Muscle of leg (tissue), 11 donors: ENCODE data around the gene ASB6. TPM values are rescaled to one million over a fixed set of nuclear protein-coding genes. Genes with fewer than 3 reads are reported as not detected.

ENCODE experiments used
- DNase-seq: peaks from one replicate; pipeline ENCODE4 v3.0.0; 2013
- H3K27ac ChIP-seq: one replicate; pipeline ENCODE4 v1.5.1; 2013; ENCODE audit warnings: mild to moderate bottlenecking, low read length, control low read depth
- H3K27me3 ChIP-seq: one replicate; pipeline ENCODE4 v1.6.1; 2013; ENCODE audit warnings: low read length; ENCODE audit not compliant: control insufficient read depth, insufficient read depth
- H3K36me3 ChIP-seq: one replicate; pipeline ENCODE4 v1.6.1; 2013; ENCODE audit warnings: low read length; ENCODE audit not compliant: control insufficient read depth, insufficient read depth
- H3K4me1 ChIP-seq: one replicate; pipeline ENCODE4 v1.6.1; 2013; ENCODE audit warnings: low read length; ENCODE audit not compliant: control insufficient read depth, insufficient read depth
- H3K4me3 ChIP-seq: one replicate; pipeline ENCODE4 v1.5.1; 2013; ENCODE audit warnings: low read length, control low read depth
- H3K9me3 ChIP-seq: replicated peaks from 2 replicates; pipeline ENCODE4 v1.6.1; 2013; ENCODE audit warnings: low read depth, low read length; ENCODE audit not compliant: control insufficient read depth
- WGBS: methylation state at CpG from one replicate; pipeline ENCODE4 v1.1.5; 2013; ENCODE audit warnings: missing lambda C conversion rate; ENCODE audit not compliant: insufficient coverage; 5-methylcytosine and 5-hydroxymethylcytosine counted together
- polyA plus RNA-seq, 8 donors: library from polyadenylated mRNA; unstranded; fragments of 120-200 nt; gene quantifications; one replicate each; pipeline versions ENCODE4 v1.2.1 to v1.2.3, GENCODE V29; 2013; ENCODE audit warnings: inconsistent platforms in 1 of 8, low replicate concordance in 1 of 8; ENCODE audit not compliant: insufficient read length in 8 of 8, insufficient read depth in 1 of 8
- total RNA-seq: library from RNA; stranded (reverse); fragments of 120-200 nt; gene quantifications from one replicate; pipeline ENCODE4 v1.2.4, GENCODE V29; 2013

The ASB6 gene
- total and polyA plus RNA-seq, 9 donors: 7.1 to 13.4 (median 12.7) TPM

DNA sequence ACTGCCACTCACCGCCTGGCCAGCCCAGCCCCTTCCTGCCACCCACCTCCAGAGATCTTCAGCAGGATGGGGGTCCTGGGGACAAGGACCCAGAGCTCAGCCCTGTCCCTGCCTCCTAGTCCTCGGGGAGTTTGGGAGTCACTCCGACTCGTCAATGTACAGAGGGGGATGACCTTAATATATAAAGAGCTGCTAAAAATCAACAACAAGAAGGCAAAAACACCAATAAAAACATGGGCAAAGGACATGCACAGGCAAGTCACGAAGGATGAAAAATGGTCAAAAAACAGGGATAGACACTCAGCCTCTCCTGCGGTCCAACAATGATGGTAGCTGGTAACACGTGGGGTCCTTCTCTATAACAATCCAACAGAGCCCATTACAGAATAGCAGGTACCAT lies 4.7 kb upstream of the ASB6 start:
- H3K27me3 ChIP-seq: no peaks in the 10 kb centered on the region
- peaks cover 14% of the 10 kb centered on the region for H3K4me1 ChIP-seq
- no peaks in the 10 kb centered on the region for H3K36me3 ChIP-seq
- 60% methylated on average over 2 of the region's 7 CpGs for WGBS
- no peak for DNase-seq
- H3K4me3 ChIP-seq: no peak overlapping the region
- H3K27ac ChIP-seq: no peak overlapping the region
- H3K9me3 ChIP-seq: no peaks in the 10 kb centered on the region

GRCh38 chr9:129646252-129646651 lies 4.3 kb upstream of the ASB6 start:
- WGBS: 65% methylated on average over 11 of the region's 12 CpGs

GRCh38 chr9:129644902-129645301 lies 3.0 kb upstream of the ASB6 start:
- no peaks in the 10 kb centered on the region for H3K9me3 ChIP-seq
- WGBS: 61% methylated on average over 17 of the region's 17 CpGs
- H3K27me3 ChIP-seq: no peaks in the 10 kb centered on the region
- H3K36me3 ChIP-seq: no peaks in the 10 kb centered on the region
- H3K4me3 ChIP-seq: no peak overlapping the region
- DNase-seq: no peak
- no peak overlapping the region for H3K27ac ChIP-seq
- H3K4me1 ChIP-seq: peaks cover 28% of the 10 kb centered on the region

More at GRCh38 chr9:129646252-129646651, 4.3 kb upstream of the ASB6 start:
- Histone ChIP-seq H3K27ac (no peak overlapping the region), H3K36me3 (no peaks in the 10 kb centered on the region), H3K4me1 (peaks cover 16% of the 10 kb centered on the region), H3K4me3 (no peak overlapping the region), H3K9me3 (no peaks in the 10 kb centered on the region), H3K27me3 (no peaks in the 10 kb centered on the region)
- DNase-seq: no peak

- Histone ChIP-seq H3K36me3 (peaks cover 2% of the 10 kb centered on the region), H3K4me3 (no peak overlapping the region), H3K4me1 (peaks cover 30% of the 10 kb centered on the region), H3K27me3 (no peaks in the 10 kb centered on the region), H3K27ac (no peak overlapping the region), H3K9me3 (no peaks in the 10 kb centered on the region)
- no peak for DNase-seq
- 50% methylated on average over 8 of the region's 11 CpGs for WGBS
Measured at GRCh38 chr9:129644365-129644764, 2.4 kb upstream of the ASB6 start.

DNA sequence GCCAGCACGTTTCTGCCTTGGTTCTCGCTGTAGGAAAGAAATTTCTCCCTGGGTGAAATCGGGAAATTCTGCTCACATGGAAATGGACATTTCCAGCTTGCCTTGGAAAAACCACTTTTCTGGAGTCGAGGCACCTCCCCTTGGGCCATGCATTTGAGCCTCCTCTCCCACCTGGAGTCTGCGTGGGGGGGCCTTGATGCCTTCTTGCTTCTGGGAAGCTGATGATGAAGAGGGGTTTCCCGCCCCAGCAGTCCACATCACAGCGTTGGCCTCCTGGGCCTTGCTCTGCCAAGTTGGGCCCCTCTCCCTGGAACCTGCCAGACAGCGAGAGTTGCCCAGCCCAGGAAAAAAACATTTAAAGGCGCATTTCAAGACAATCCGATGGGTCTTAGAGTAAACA lies 1.8 kb upstream of the ASB6 start:
- Histone ChIP-seq H3K9me3 (no peaks in the 10 kb centered on the region), H3K27ac (no peak overlapping the region), H3K36me3 (peaks cover 9% of the 10 kb centered on the region), H3K4me1 (peaks cover 28% of the 10 kb centered on the region), H3K27me3 (no peaks in the 10 kb centered on the region), H3K4me3 (no peak overlapping the region)
- DNase-seq: no peak
- 69% methylated on average over 5 of the region's 10 CpGs for WGBS

DNA sequence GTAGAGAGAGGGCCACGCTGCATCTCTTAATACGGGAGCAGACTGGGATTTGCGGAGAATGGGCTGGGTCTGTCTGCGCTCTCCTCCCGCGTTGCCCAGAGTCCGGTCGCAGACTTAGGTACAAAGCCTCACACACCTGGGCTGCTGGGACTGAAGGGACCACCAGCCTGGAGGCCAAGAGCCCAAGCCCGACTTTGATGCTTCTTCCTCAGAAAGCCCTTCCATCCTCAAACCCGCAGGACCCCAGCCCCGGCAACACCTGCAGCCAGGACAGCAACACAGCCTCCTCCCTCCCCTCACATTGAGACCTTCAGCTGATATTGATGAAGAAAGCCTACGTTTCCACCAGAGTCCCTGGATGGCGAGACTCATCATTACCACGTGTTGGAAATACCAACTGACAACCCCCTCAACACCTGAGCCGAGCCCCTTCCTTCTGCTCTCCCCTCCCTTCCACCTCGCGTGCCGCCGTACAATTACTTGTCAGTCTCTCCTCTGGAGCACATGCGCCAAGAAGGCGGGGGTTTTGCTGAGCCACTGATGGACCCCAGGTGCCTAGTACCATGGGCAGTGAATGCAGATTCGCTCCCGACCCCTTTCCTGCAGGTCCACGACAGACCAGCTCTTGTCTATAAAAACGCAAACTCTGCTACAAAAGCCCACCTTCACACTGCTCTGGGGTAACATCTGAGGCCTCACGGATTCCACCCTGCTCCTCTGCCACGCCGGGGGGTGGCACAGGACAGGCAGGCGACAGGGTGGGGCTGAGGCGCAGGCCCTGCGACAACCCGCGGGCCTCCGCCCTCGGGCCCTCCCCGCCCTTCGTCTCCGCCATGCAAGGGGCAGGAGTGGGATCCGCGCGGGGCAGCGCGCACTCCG lies 841 bp downstream of the ASB6 start:
- Histone ChIP-seq H3K9me3 (no peaks in the 10 kb centered on the region), H3K4me1 (peaks cover 22% of the 10 kb centered on the region), H3K27me3 (no peaks in the 10 kb centered on the region), H3K4me3 (peak overlapping the region; percentile 96), H3K36me3 (peaks cover 27% of the 10 kb centered on the region), H3K27ac (peak overlapping the region; percentile 54)
- 18% methylated on average over 44 of the region's 44 CpGs for WGBS
- DNase-seq: no peak

DNA sequence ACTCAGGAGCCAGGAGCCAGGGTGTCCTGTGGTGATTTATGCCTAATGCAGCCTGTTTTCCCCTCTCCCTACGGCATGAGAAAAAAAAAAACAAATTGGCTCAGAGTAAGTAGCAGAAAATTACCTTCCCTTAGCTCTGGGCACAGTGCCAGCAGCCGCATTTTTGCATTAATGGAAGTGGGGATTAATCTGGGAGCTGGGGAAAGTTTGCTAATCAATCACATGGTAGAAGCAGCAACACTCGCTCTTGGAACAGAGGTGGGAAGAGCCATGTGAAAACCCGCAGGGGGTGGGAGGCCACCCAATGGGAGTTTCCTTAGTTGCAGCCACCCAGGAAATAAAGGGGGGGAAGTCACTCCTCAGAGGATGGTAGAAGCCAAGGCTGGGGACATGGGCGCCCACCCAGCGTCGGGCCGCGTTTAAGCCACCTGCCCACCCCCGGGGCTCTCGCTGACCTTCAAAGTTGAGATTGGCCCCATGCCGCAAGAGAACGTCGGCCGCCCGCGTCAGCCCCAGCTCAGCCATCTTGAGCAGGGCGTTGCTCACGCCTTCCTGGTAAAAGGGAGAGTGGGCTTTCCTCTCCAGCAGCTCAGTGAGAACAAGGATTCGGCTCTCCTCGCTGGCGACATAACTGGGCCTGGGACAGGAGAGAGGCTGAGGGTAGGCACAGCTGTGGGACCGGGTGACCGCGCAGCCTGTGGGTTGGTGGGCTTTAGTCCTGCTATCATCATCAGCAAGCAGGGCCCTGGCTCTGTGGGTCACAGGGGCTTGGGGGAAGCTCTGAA lies 1.7 kb downstream of the ASB6 start:
- no peak for DNase-seq
- WGBS: 71% methylated on average over 24 of the region's 25 CpGs
- no peak overlapping the region for H3K27ac ChIP-seq
- peaks cover 34% of the 10 kb centered on the region for H3K36me3 ChIP-seq
- H3K4me3 ChIP-seq: no peak overlapping the region
- H3K27me3 ChIP-seq: no peaks in the 10 kb centered on the region
- H3K9me3 ChIP-seq: no peaks in the 10 kb centered on the region
- H3K4me1 ChIP-seq: peaks cover 22% of the 10 kb centered on the region

GRCh38 chr9:129639756-129640085 lies 2.2 kb downstream of the ASB6 start:
- Histone ChIP-seq H3K27ac (no peak overlapping the region), H3K4me3 (no peak overlapping the region), H3K36me3 (peaks cover 39% of the 10 kb centered on the region), H3K9me3 (no peaks in the 10 kb centered on the region), H3K27me3 (no peaks in the 10 kb centered on the region), H3K4me1 (peaks cover 22% of the 10 kb centered on the region)
- DNase-seq: no peak
- WGBS: 81% methylated on average over 6 of the region's 12 CpGs

DNA sequence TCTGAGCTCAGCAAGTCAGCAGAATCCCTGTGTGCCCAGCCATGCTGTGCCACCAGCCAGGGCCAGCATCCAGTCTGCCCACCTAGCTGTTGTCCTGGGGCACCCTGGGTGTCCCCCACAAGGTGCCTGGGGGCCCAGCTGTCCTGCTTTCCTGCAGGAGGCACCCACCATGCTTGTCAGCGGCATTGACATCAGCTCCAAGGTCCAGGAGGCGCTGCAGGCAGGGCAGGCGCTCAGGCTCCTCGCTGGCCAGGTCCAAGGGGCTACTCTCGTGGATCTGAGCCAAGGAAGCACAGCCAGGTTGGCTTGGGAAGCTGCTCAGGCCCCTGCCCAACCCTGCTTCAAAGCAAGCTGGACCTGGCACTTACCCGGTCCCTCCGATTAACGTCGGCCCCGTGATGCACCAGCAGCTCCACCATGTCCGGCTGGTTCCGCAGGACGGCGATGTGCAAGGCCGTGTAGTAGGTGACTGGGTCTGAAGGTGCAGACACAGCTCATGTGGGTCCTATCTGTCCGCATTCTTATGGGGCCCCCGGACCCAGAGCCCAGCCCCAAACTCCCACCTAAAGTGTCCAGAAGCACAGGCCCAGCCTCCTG lies 2.8 kb downstream of the ASB6 start:
- Histone ChIP-seq H3K9me3 (no peaks in the 10 kb centered on the region), H3K27ac (no peak overlapping the region), H3K36me3 (peaks cover 44% of the 10 kb centered on the region), H3K4me1 (peaks cover 22% of the 10 kb centered on the region), H3K4me3 (no peak overlapping the region), H3K27me3 (no peaks in the 10 kb centered on the region)
- no peak for DNase-seq
- 90% methylated on average over 10 of the region's 17 CpGs for WGBS
